ENCODE data around the gene BCR. TPM values are rescaled to one million over a fixed set of nuclear protein-coding genes. Genes with fewer than 3 reads are reported as not detected.

Gene BCR
- total RNA-seq, 1 donor from 2014 or later = 45.1 TPM

- H3K4me3 Mint-ChIP-seq = no peak overlapping the region
- peaks cover 12% of the 10 kb centered on the region for H3K36me3 Mint-ChIP-seq (ENCODE audit: low read depth)
- H3K9me3 Mint-ChIP-seq = no peaks in the 10 kb centered on the region
- no peak overlapping the region for H3K27ac Mint-ChIP-seq
- intact Hi-C loops (cut with micrococcal nuclease) = no loop called here
- H3K27me3 Mint-ChIP-seq = no peaks in the 10 kb centered on the region
- no peak for DNase-seq
- peaks cover 6% of the 10 kb centered on the region for H3K4me1 Mint-ChIP-seq
Measured at GRCh38 chr22:23204541-23205157, 24.3 kb downstream of the BCR start.

GRCh38 chr22:23205339-23206049, 25.2 kb downstream of the BCR start:
- Mint-ChIP-seq H3K36me3 (ENCODE audit: low read depth) (peaks cover 12% of the 10 kb centered on the region), H3K4me1 (peaks cover 7% of the 10 kb centered on the region), H3K27me3 (no peaks in the 10 kb centered on the region), H3K4me3 (no peak overlapping the region), H3K9me3 (no peaks in the 10 kb centered on the region), H3K27ac (no peak overlapping the region)
- intact Hi-C loops (cut with micrococcal nuclease) = no loop called here
- DNase-seq = no peak

- H3K27ac Mint-ChIP-seq = no peak overlapping the region
- H3K9me3 Mint-ChIP-seq = no peaks in the 10 kb centered on the region
- intact Hi-C loops (cut with micrococcal nuclease) = no loop called here
- H3K4me1 Mint-ChIP-seq = peaks cover 4% of the 10 kb centered on the region
- no peaks in the 10 kb centered on the region for H3K27me3 Mint-ChIP-seq
- DNase-seq = no peak
- peaks cover 12% of the 10 kb centered on the region for H3K36me3 Mint-ChIP-seq (ENCODE audit: low read depth)
- no peak overlapping the region for H3K4me3 Mint-ChIP-seq
Measured at GRCh38 chr22:23206915-23207314, 26.6 kb downstream of the BCR start.

- Mint-ChIP-seq H3K27me3 (no peaks in the 10 kb centered on the region), H3K36me3 (ENCODE audit: low read depth) (peaks cover 12% of the 10 kb centered on the region), H3K9me3 (no peaks in the 10 kb centered on the region), H3K4me3 (no peak overlapping the region), H3K27ac (no peak overlapping the region), H3K4me1 (peaks cover 2% of the 10 kb centered on the region)
- intact Hi-C loops (cut with micrococcal nuclease) = no loop called here
- no peak for DNase-seq
Measured at GRCh38 chr22:23207729-23208393, 27.6 kb downstream of the BCR start.

- Mint-ChIP-seq H3K27ac (no peak overlapping the region), H3K9me3 (no peaks in the 10 kb centered on the region), H3K4me1 (peaks cover 17% of the 10 kb centered on the region), H3K4me3 (no peak overlapping the region), H3K27me3 (no peaks in the 10 kb centered on the region), H3K36me3 (ENCODE audit: low read depth) (peaks cover 7% of the 10 kb centered on the region)
- intact Hi-C loops (cut with micrococcal nuclease) = loop anchor here (5.0 kb wide), 1 partner anchor 42 kb away; no protein-coding TSS in a partner anchor
- DNase-seq = no peak
Measured at GRCh38 chr22:23210428-23211170, 30.3 kb downstream of the BCR start.

GRCh38 chr22:23211622-23212021, 31.3 kb downstream of the BCR start:
- no peaks in the 10 kb centered on the region for H3K27me3 Mint-ChIP-seq
- no peak overlapping the region for H3K27ac Mint-ChIP-seq
- H3K4me1 Mint-ChIP-seq = peaks cover 27% of the 10 kb centered on the region
- intact Hi-C loops (cut with micrococcal nuclease) = loop anchor here (5.0 kb wide), 1 partner anchor 41 kb away; no protein-coding TSS in a partner anchor
- no peaks in the 10 kb centered on the region for H3K9me3 Mint-ChIP-seq
- no peak overlapping the region for H3K4me3 Mint-ChIP-seq
- no peak for DNase-seq
- peaks cover 5% of the 10 kb centered on the region for H3K36me3 Mint-ChIP-seq (ENCODE audit: low read depth)

- H3K27ac Mint-ChIP-seq = no peak overlapping the region
- no peak for DNase-seq
- peaks cover 34% of the 10 kb centered on the region for H3K4me1 Mint-ChIP-seq
- intact Hi-C loops (cut with micrococcal nuclease) = loop anchor here (5.0 kb wide), 1 partner anchor 40 kb away; no protein-coding TSS in a partner anchor
- peaks cover 1% of the 10 kb centered on the region for H3K36me3 Mint-ChIP-seq (ENCODE audit: low read depth)
- no peaks in the 10 kb centered on the region for H3K9me3 Mint-ChIP-seq
- H3K27me3 Mint-ChIP-seq = no peaks in the 10 kb centered on the region
- H3K4me3 Mint-ChIP-seq = no peak overlapping the region
Measured at GRCh38 chr22:23212061-23213021, 32.0 kb downstream of the BCR start.

GRCh38 chr22:23213022-23213555, 32.8 kb downstream of the BCR start:
- no peak for DNase-seq
- Mint-ChIP-seq H3K27ac (no peak overlapping the region), H3K4me3 (no peak overlapping the region), H3K9me3 (no peaks in the 10 kb centered on the region), H3K36me3 (ENCODE audit: low read depth) (peaks cover 1% of the 10 kb centered on the region), H3K4me1 (peaks cover 40% of the 10 kb centered on the region), H3K27me3 (no peaks in the 10 kb centered on the region)
- intact Hi-C loops (cut with micrococcal nuclease) = loop anchor here (5.0 kb wide), 1 partner anchor 39 kb away; no protein-coding TSS in a partner anchor

- H3K27ac Mint-ChIP-seq = no peak overlapping the region
- H3K27me3 Mint-ChIP-seq = no peaks in the 10 kb centered on the region
- H3K4me3 Mint-ChIP-seq = no peak overlapping the region
- intact Hi-C loops (cut with micrococcal nuclease) = loop anchor here (5.0 kb wide), 1 partner anchor 39 kb away; no protein-coding TSS in a partner anchor
- H3K36me3 Mint-ChIP-seq (ENCODE audit: low read depth) = peaks cover under 1% of the 10 kb centered on the region
- peaks cover 46% of the 10 kb centered on the region for H3K4me1 Mint-ChIP-seq
- no peak for DNase-seq
- no peaks in the 10 kb centered on the region for H3K9me3 Mint-ChIP-seq
Measured at GRCh38 chr22:23213581-23214334, 33.4 kb downstream of the BCR start.

GRCh38 chr22:23214398-23214797, 34.1 kb downstream of the BCR start:
- Mint-ChIP-seq H3K27me3 (no peaks in the 10 kb centered on the region), H3K27ac (no peak overlapping the region)
- intact Hi-C loops (cut with micrococcal nuclease) = loop anchor here (5.0 kb wide), 1 partner anchor 38 kb away; no protein-coding TSS in a partner anchor

GRCh38 chr22:23215294-23216241, 35.3 kb downstream of the BCR start:
- peak; percentile 66 for DNase-seq
- intact Hi-C loops (cut with micrococcal nuclease) = loop anchor here (1.0 to 5.0 kb wide), 3 partner anchors 25 to 67 kb away; no protein-coding TSS in a partner anchor
- Mint-ChIP-seq H3K27ac (peak overlapping the region; percentile 95), H3K4me3 (peak overlapping the region; percentile 78), H3K4me1 (peaks cover 63% of the 10 kb centered on the region), H3K36me3 (ENCODE audit: low read depth) (no peaks in the 10 kb centered on the region), H3K9me3 (no peaks in the 10 kb centered on the region), H3K27me3 (no peaks in the 10 kb centered on the region)

More at GRCh38 chr22:23214398-23214797, 34.1 kb downstream of the BCR start:
- no peak for DNase-seq
- Mint-ChIP-seq H3K9me3 (no peaks in the 10 kb centered on the region), H3K4me1 (peaks cover 52% of the 10 kb centered on the region), H3K4me3 (no peak overlapping the region), H3K36me3 (ENCODE audit: low read depth) (no peaks in the 10 kb centered on the region)

Data from activated CD4-positive, alpha-beta T cell treated with anti-CD3 and anti-CD28 coated beads, Interleukin-2, amount 10 ng/mL, durations not matched to agents 24 days and 14 days (primary cell).